Uterus (tissue), 2 donors: ENCODE results near the gene PNRC1.

ENCODE experiments used
- POLR2A ChIP-seq, 2 donors: fragments of 450-650 bp; IDR thresholded peaks; one replicate each; pipeline ENCODE4 v1.6.1; 2016; ENCODE audit warnings: antibody characterized with exemption in 2 of 2, mild to moderate bottlenecking in 1 of 2, moderate library complexity in 1 of 2
- TF ChIP-seq, protein P1 (sequence below), 4 experiments: fragments of 200-600 bp in 2 of 4; fragments of 450-650 bp in 2 of 4; sonication (generic) in 2 of 4; IDR thresholded peaks; one replicate each; pipeline ENCODE4 v1.5.1; 2016 to 2019; ENCODE audit warnings: antibody characterized with exemption in 4 of 4, mild to moderate bottlenecking in 2 of 4, moderate library complexity in 1 of 4

DNA sequence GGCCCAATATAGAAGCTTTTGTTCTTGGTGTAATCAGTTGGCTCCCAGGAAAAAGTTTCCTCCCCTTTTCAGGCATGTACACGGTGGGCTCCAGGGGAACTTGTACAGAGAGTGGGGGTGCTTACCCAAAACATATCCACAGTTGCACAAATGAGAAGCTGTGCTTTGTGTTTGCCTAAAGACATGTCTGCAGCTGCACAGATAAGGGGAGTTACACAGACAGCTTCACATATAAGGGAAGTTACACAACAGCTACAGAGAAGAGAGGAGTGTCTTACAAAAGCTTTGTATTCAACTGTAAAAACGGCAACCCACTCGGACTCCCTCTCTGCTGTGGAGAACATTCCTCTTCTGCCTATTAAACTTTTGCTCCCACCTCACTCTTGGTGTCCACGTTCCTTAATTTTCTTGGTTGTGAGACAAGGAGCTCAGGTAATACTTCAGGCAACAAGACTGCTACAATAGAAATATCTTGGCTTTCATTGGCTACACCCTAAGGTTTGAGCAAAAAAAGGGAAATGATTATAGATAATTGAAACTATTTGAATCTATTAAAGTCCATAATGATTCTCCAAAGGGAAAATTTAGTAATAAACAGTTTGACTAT is 7.4 kb upstream of the PNRC1 start:
- TF ChIP-seq, protein P1, sequence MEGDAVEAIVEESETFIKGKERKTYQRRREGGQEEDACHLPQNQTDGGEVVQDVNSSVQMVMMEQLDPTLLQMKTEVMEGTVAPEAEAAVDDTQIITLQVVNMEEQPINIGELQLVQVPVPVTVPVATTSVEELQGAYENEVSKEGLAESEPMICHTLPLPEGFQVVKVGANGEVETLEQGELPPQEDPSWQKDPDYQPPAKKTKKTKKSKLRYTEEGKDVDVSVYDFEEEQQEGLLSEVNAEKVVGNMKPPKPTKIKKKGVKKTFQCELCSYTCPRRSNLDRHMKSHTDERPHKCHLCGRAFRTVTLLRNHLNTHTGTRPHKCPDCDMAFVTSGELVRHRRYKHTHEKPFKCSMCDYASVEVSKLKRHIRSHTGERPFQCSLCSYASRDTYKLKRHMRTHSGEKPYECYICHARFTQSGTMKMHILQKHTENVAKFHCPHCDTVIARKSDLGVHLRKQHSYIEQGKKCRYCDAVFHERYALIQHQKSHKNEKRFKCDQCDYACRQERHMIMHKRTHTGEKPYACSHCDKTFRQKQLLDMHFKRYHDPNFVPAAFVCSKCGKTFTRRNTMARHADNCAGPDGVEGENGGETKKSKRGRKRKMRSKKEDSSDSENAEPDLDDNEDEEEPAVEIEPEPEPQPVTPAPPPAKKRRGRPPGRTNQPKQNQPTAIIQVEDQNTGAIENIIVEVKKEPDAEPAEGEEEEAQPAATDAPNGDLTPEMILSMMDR (IDR thresholded peaks at IDR 0.05) = no peak
- no peak for TF ChIP-seq POLR2A (IDR thresholded peaks at IDR 0.05)
